Mesendoderm (in vitro differentiated cells): ENCODE results near the gene CDH8.
"Not testable (repeated sequence)": the region's sequence is repeated elsewhere in the genome, so short reads cannot be mapped to it uniquely, and the experiment has no call there.

Source experiments
- DNase-seq: peaks from one replicate; pipeline ENCODE4 v3.0.0; 2013
- H2AK5ac ChIP-seq: 2 replicates; pipeline ENCODE4 v1.6.1; 2013; ENCODE audit warnings: low read length, inconsistent platforms
- H2BK120ac ChIP-seq: 2 replicates; pipeline ENCODE4 v1.6.1; 2013; ENCODE audit warnings: low read depth, mild to moderate bottlenecking, low read length, moderate library complexity, mixed read lengths
- H2BK15ac ChIP-seq: replicated peaks from 2 replicates; pipeline ENCODE4 v1.6.1; 2013; ENCODE audit warnings: low read depth, mild to moderate bottlenecking, moderate library complexity
- H2BK5ac ChIP-seq: 2 replicates; pipeline ENCODE4 v1.6.1; 2013; ENCODE audit warnings: low read length, inconsistent platforms
- H3K18ac ChIP-seq: 2 replicates; pipeline ENCODE4 v1.6.1; 2013; ENCODE audit warnings: mild to moderate bottlenecking, low read length, mixed read lengths
- H3K23ac ChIP-seq: one replicate; pipeline ENCODE4 v1.6.1; 2013; ENCODE audit warnings: low read length
- H3K27ac ChIP-seq: 2 replicates; pipeline ENCODE4 v1.5.1; 2013; ENCODE audit warnings: low read depth, mild to moderate bottlenecking, inconsistent platforms, low read length, moderate library complexity
- H3K27me3 ChIP-seq: 2 replicates; pipeline ENCODE4 v1.6.1; 2013; ENCODE audit warnings: low read length, control low read depth, mild to moderate bottlenecking, inconsistent platforms; ENCODE audit not compliant: insufficient read depth, poor library complexity
- H3K36me3 ChIP-seq: 2 replicates; pipeline ENCODE4 v1.6.1; 2013; ENCODE audit warnings: low read length, inconsistent platforms; ENCODE audit not compliant: control insufficient read depth, insufficient read depth
- H3K4ac ChIP-seq: one replicate; pipeline ENCODE4 v1.6.1; 2013; ENCODE audit warnings: low read depth, mild to moderate bottlenecking, low read length, moderate library complexity
- H3K4me1 ChIP-seq: 2 replicates; pipeline ENCODE4 v1.6.1; 2013; ENCODE audit warnings: low read depth, low read length, inconsistent platforms; ENCODE audit not compliant: control insufficient read depth
- H3K4me2 ChIP-seq: 2 replicates; pipeline ENCODE4 v1.6.1; 2013; ENCODE audit warnings: low read length
- H3K4me3 ChIP-seq: 2 replicates; pipeline ENCODE4 v1.5.1; 2013; ENCODE audit warnings: mild to moderate bottlenecking, low read length
- H3K56ac ChIP-seq: one replicate; pipeline ENCODE4 v1.6.1; 2013; ENCODE audit warnings: low read length
- H3K79me1 ChIP-seq: 2 replicates; pipeline ENCODE4 v1.6.1; 2013; ENCODE audit warnings: low read length, inconsistent platforms
- H3K79me2 ChIP-seq: 2 replicates; pipeline ENCODE4 v1.6.1; 2013; ENCODE audit warnings: mild to moderate bottlenecking, low read length; ENCODE audit not compliant: control insufficient read depth, insufficient read depth
- H3K9ac ChIP-seq: 2 replicates; pipeline ENCODE4 v1.6.1; 2013; ENCODE audit warnings: low read length, inconsistent platforms
- H4K5ac ChIP-seq: one replicate; pipeline ENCODE4 v1.6.1; 2013; ENCODE audit warnings: low read length
- H4K8ac ChIP-seq: one replicate; pipeline ENCODE4 v1.6.1; 2013; ENCODE audit warnings: low read depth, mild to moderate bottlenecking, control low read depth, low read length, moderate library complexity
- WGBS: extraction: QIAGEN DNeasy Blood & Tissue Kit; methylation state at CpG from one replicate; pipeline ENCODE4 v1.1.7; 2013; ENCODE audit warnings: low lambda C conversion rate, missing lambda C conversion rate; ENCODE audit not compliant: insufficient coverage; ENCODE audit errors: extremely low coverage; 5-methylcytosine and 5-hydroxymethylcytosine counted together

The CDH8 gene

DNA sequence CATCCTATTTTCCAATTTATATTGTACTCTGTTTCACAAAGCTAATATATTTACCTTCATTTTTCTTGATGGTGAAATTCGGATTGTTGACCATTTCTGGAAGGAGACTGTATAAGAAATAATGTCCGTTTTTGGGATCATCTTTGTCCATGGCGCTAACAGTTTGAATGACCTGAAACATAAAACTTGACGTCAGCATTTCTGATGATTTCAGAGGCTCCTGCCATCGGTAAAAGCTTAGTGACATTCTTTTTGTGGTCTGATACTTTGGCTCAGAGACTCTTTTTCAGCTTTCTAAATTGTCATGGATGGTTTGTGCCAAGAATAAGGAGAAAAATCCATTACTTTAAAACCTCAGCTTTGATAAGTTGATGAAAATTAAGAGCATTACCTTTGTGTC, 322.5 kb downstream of the CDH8 start:
- Histone ChIP-seq H4K8ac (no peak overlapping the region), H2BK120ac (no peak overlapping the region), H2BK5ac (no peak overlapping the region), H3K18ac (no peak overlapping the region), H3K4me2 (no peak overlapping the region), H4K5ac (no peak overlapping the region), H3K36me3 (no peaks in the 10 kb centered on the region), H3K4ac (no peak overlapping the region), H3K27me3 (no peaks in the 10 kb centered on the region), H3K27ac (no peak overlapping the region), H3K4me1 (no peaks in the 10 kb centered on the region), H2BK15ac (no peak overlapping the region), H3K79me1 (no peaks in the 10 kb centered on the region), H2AK5ac (no peak overlapping the region), H3K23ac (no peak overlapping the region), H3K56ac (no peak overlapping the region), H3K9ac (no peak overlapping the region), H3K4me3 (no peak overlapping the region), H3K79me2 (no peaks in the 10 kb centered on the region)
- no CpG with 5 or more reads among the region's 5 CpGs for WGBS
- no peak for DNase-seq

DNA sequence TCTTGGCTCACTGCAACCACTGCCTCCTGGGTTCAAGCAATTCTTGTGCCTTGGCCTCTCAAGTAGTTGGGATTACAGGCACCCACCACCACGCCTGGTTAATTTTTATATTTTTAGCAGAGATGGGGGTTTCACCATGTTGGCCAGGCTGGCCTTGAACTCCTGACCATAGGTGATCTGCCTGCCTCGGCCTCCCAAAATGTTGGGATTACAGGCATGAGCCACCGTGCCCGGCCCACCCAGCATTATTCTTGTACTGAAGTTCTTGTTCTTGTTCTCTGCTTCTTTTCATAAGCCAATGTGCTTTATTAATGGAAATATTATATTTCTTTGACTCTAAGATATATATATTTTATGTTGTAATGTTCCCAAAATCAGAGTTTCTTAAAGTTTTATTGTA, 336.6 kb downstream of the CDH8 start:
- DNase-seq, H3K4ac ChIP-seq, H4K8ac ChIP-seq, H2AK5ac ChIP-seq, H3K56ac ChIP-seq, H3K9ac ChIP-seq, H3K4me3 ChIP-seq, H3K18ac ChIP-seq, H3K27me3 ChIP-seq, H3K36me3 ChIP-seq, H2BK120ac ChIP-seq, H2BK5ac ChIP-seq, H3K79me2 ChIP-seq, H3K4me2 ChIP-seq, H3K79me1 ChIP-seq, H4K5ac ChIP-seq, H3K23ac ChIP-seq, H2BK15ac ChIP-seq, H3K4me1 ChIP-seq, H3K27ac ChIP-seq: not testable (repeated sequence)
- no CpG with 5 or more reads among the region's 4 CpGs for WGBS

DNA sequence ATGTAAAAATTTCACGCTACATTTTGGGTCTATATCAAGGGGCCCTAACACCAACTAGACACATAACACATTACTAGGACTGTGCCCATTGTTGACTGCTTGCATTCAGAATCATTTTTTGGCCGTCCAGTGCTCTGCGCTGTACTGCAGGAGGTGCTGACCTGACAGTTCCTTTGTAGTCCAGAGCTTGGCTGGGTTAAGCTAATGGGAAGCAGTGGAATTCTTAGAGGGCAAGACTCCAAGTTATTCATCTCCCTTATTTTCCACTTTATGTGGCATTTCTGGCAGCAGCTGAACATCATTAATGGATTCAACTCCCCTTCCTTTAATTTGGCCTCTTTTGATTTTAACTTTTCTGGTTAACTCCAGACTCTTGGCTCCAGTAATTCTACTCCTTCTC, 351.7 kb downstream of the CDH8 start:
- DNase-seq: no peak
- Histone ChIP-seq H2BK5ac (no peak overlapping the region), H4K8ac (no peak overlapping the region), H3K4me3 (no peak overlapping the region), H3K4me1 (no peaks in the 10 kb centered on the region), H3K36me3 (no peaks in the 10 kb centered on the region), H2BK15ac (no peak overlapping the region), H3K27ac (no peak overlapping the region), H2BK120ac (no peak overlapping the region), H2AK5ac (no peak overlapping the region), H3K4ac (no peak overlapping the region), H4K5ac (no peak overlapping the region), H3K79me2 (no peaks in the 10 kb centered on the region), H3K23ac (no peak overlapping the region), H3K56ac (no peak overlapping the region), H3K18ac (no peak overlapping the region), H3K4me2 (no peak overlapping the region), H3K79me1 (no peaks in the 10 kb centered on the region), H3K9ac (no peak overlapping the region), H3K27me3 (no peaks in the 10 kb centered on the region)
- WGBS: no CpG with 5 or more reads among the region's 3 CpGs

DNA sequence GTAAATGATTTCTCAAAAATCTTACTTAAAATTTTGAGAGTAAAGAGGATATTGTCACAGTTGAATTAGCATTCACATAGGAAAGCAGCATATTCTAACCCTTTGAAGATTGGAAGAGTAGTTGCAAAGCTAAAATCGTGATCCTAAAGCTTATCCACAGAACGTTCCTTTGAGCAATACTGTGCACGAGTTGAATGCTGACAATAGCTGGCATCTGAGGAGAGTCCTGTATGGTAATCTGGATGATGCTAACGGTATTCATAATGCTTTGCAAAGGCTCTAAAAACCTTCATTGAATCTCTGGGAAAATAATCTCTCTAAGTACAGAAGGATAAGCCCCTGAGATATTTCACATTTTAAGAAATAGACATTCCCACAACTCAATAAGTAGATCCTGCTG, 354.6 kb downstream of the CDH8 start:
- Histone ChIP-seq H2BK120ac (no peak overlapping the region), H3K27ac (no peak overlapping the region), H2BK5ac (no peak overlapping the region)

GRCh38 chr16:61681124-61681523, 355.1 kb downstream of the CDH8 start:
- H2BK5ac ChIP-seq: no peak overlapping the region
- no peak overlapping the region for H3K4me2 ChIP-seq
- DNase-seq: no peak
- no peak overlapping the region for H2BK120ac ChIP-seq
- H3K79me2 ChIP-seq: no peaks in the 10 kb centered on the region
- no peak overlapping the region for H3K23ac ChIP-seq
- no peaks in the 10 kb centered on the region for H3K27me3 ChIP-seq
- H3K27ac ChIP-seq: no peak overlapping the region
- no peak overlapping the region for H3K18ac ChIP-seq
- H3K79me1 ChIP-seq: no peaks in the 10 kb centered on the region
- H4K5ac ChIP-seq: no peak overlapping the region
- WGBS: no CpG with 5 or more reads among the region's 1 CpG
- H2AK5ac ChIP-seq: no peak overlapping the region
- H3K56ac ChIP-seq: no peak overlapping the region
- H2BK15ac ChIP-seq: no peak overlapping the region
- H3K4ac ChIP-seq: no peak overlapping the region
- no peak overlapping the region for H3K4me3 ChIP-seq
- H4K8ac ChIP-seq: no peak overlapping the region
- no peaks in the 10 kb centered on the region for H3K4me1 ChIP-seq
- H3K36me3 ChIP-seq: no peaks in the 10 kb centered on the region
- no peak overlapping the region for H3K9ac ChIP-seq

More for the DNA sequence above, 354.6 kb downstream of the CDH8 start:
- Histone ChIP-seq H3K4me2 (no peak overlapping the region), H4K5ac (no peak overlapping the region), H3K4ac (no peak overlapping the region), H3K4me3 (no peak overlapping the region), H3K18ac (no peak overlapping the region), H3K4me1 (no peaks in the 10 kb centered on the region), H3K56ac (no peak overlapping the region), H3K36me3 (no peaks in the 10 kb centered on the region), H4K8ac (no peak overlapping the region), H3K9ac (no peak overlapping the region), H2BK15ac (no peak overlapping the region), H3K23ac (no peak overlapping the region), H3K27me3 (no peaks in the 10 kb centered on the region), H2AK5ac (no peak overlapping the region), H3K79me2 (no peaks in the 10 kb centered on the region), H3K79me1 (no peaks in the 10 kb centered on the region)
- DNase-seq: no peak
- no CpG with 5 or more reads among the region's 4 CpGs for WGBS

GRCh38 chr16:61678182-61678581, 358.1 kb downstream of the CDH8 start:
- DNase-seq: no peak
- WGBS: no CpG with 5 or more reads among the region's 3 CpGs
- Histone ChIP-seq H4K8ac (no peak overlapping the region), H3K27ac (no peak overlapping the region), H2BK5ac (no peak overlapping the region), H3K23ac (no peak overlapping the region), H2AK5ac (no peak overlapping the region), H2BK15ac (no peak overlapping the region), H3K79me1 (no peaks in the 10 kb centered on the region), H3K36me3 (no peaks in the 10 kb centered on the region), H3K79me2 (no peaks in the 10 kb centered on the region), H3K27me3 (no peaks in the 10 kb centered on the region), H4K5ac (no peak overlapping the region), H3K9ac (no peak overlapping the region), H3K4me3 (no peak overlapping the region), H3K56ac (no peak overlapping the region), H3K4me1 (no peaks in the 10 kb centered on the region), H3K18ac (no peak overlapping the region), H2BK120ac (no peak overlapping the region), H3K4me2 (no peak overlapping the region), H3K4ac (no peak overlapping the region)
